Body of pancreas (tissue), 4 donors: Measurements from ENCODE around the gene AGR2.

ENCODE experiments used
- POLR2A ChIP-seq, 3 donors: fragments of 450-650 bp; IDR thresholded peaks; one replicate each; pipeline ENCODE4 v1.6.1; 2016; ENCODE audit warnings: antibody characterized with exemption in 3 of 3, mild to moderate bottlenecking in 2 of 3
- TF ChIP-seq, protein P1 (sequence below), 7 experiments: fragments of 450-650 bp in 4 of 7; fragments of 200-600 bp in 3 of 7; sonication (generic) in 3 of 7; IDR thresholded peaks; one replicate each; pipeline ENCODE4 v1.5.1; 2016 to 2019; ENCODE audit warnings: antibody characterized with exemption in 7 of 7

- TF ChIP-seq, protein P1, sequence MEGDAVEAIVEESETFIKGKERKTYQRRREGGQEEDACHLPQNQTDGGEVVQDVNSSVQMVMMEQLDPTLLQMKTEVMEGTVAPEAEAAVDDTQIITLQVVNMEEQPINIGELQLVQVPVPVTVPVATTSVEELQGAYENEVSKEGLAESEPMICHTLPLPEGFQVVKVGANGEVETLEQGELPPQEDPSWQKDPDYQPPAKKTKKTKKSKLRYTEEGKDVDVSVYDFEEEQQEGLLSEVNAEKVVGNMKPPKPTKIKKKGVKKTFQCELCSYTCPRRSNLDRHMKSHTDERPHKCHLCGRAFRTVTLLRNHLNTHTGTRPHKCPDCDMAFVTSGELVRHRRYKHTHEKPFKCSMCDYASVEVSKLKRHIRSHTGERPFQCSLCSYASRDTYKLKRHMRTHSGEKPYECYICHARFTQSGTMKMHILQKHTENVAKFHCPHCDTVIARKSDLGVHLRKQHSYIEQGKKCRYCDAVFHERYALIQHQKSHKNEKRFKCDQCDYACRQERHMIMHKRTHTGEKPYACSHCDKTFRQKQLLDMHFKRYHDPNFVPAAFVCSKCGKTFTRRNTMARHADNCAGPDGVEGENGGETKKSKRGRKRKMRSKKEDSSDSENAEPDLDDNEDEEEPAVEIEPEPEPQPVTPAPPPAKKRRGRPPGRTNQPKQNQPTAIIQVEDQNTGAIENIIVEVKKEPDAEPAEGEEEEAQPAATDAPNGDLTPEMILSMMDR (IDR thresholded peaks at IDR 0.05) = no peak
- no peak for TF ChIP-seq POLR2A (IDR thresholded peaks at IDR 0.05)
Measured at GRCh38 chr7:16845746-16846145, 40.9 kb upstream of the AGR2 start.
